CD8-positive, alpha-beta memory T cell (primary cell): Measurements from ENCODE around the gene CALCOCO1. TPM values are rescaled to one million over a fixed set of nuclear protein-coding genes. Genes with fewer than 3 reads are reported as not detected.

Experiments used
- CTCF ChIA-PET: fragments of 350-600 bp; sonication (Branson Sonifier 250); formaldehyde crosslinking; loops from one replicate; lab custom pipeline; 2021; ENCODE audit warnings: antibody characterized with exemption; lab: Charles Lee
- POLR2A ChIA-PET: fragments of 350-600 bp; sonication (Branson Sonifier 250); formaldehyde crosslinking; loops from one replicate; lab custom pipeline; 2021; ENCODE audit warnings: antibody characterized with exemption; lab: Charles Lee
- DNase-seq, 5 donors: peaks; one replicate each; pipeline versions ENCODE4 v3.0.0 to v3.0.0-alpha.2; 2020 to 2022; ENCODE audit warnings: mixed read lengths in 1 of 5
- H3K27ac ChIP-seq: one replicate; pipeline ENCODE4 v1.7.0; 2013; ENCODE audit warnings: low read depth, mild to moderate bottlenecking, low read length, moderate library complexity
- H3K27me3 ChIP-seq: 2 replicates; pipeline ENCODE4 v1.7.0; 2013; ENCODE audit warnings: low read length, mild to moderate bottlenecking; ENCODE audit not compliant: insufficient read depth, poor library complexity, severe bottlenecking
- H3K36me3 ChIP-seq: 2 replicates; pipeline ENCODE4 v1.7.0; 2013; ENCODE audit warnings: mild to moderate bottlenecking, low read length, moderate library complexity; ENCODE audit not compliant: insufficient read depth
- H3K4me1 ChIP-seq: 2 replicates; pipeline ENCODE4 v1.7.0; 2013; ENCODE audit warnings: mild to moderate bottlenecking, low read length, moderate library complexity; ENCODE audit not compliant: insufficient read depth
- H3K4me3 ChIP-seq: 2 replicates; pipeline ENCODE4 v1.7.0; 2013; ENCODE audit warnings: mild to moderate bottlenecking, low read length
- H3K9me3 ChIP-seq: 2 replicates; pipeline ENCODE4 v1.7.0; 2013; ENCODE audit warnings: mild to moderate bottlenecking, low read length
- H3K27ac Mint-ChIP-seq, 8 donors: one replicate each; pipeline ENCODE4 v1.8.0; 2020 to 2021; ENCODE audit warnings: mixed read lengths in 8 of 8, mild to moderate bottlenecking in 6 of 8, inconsistent platforms in 3 of 8, moderate library complexity in 3 of 8
- H3K27me3 Mint-ChIP-seq, 2 donors: one replicate each; pipeline ENCODE4 v1.8.0; 2020 to 2021; ENCODE audit warnings: mixed read lengths in 2 of 2, mild to moderate bottlenecking in 1 of 2, moderate library complexity in 1 of 2
- H3K36me3 Mint-ChIP-seq, 3 donors: one replicate each; pipeline ENCODE4 v1.8.0; 2020 to 2021; ENCODE audit warnings: mixed read lengths in 3 of 3, inconsistent platforms in 1 of 3, mild to moderate bottlenecking in 1 of 3
- H3K4me1 Mint-ChIP-seq, 3 donors: one replicate each; pipeline ENCODE4 v1.8.0; 2020 to 2021; ENCODE audit warnings: mixed read lengths in 3 of 3, inconsistent platforms in 1 of 3, mild to moderate bottlenecking in 1 of 3
- H3K4me3 Mint-ChIP-seq, 7 donors: one replicate each; pipeline ENCODE4 v1.8.0; 2020 to 2021; ENCODE audit warnings: mixed read lengths in 7 of 7, mild to moderate bottlenecking in 6 of 7, moderate library complexity in 4 of 7, inconsistent platforms in 2 of 7
- H3K9me3 Mint-ChIP-seq, 5 donors: one replicate each; pipeline ENCODE4 v1.8.0; 2020 to 2022; ENCODE audit warnings: mixed read lengths in 5 of 5, mild to moderate bottlenecking in 3 of 5, moderate library complexity in 2 of 5, inconsistent platforms in 1 of 5
- polyA plus RNA-seq: library from polyadenylated mRNA; unstranded; fragments of 300-500 nt; fragmentation: Illumina TruSeq; gene quantifications from one replicate; pipeline ENCODE4 v1.2.3, GENCODE V29; 2021
- total RNA-seq, 2 experiments: library from RNA; stranded (reverse); gene quantifications; one replicate each; pipeline ENCODE4 v1.2.3, GENCODE V29; 2021

The CALCOCO1 gene
- total and polyA plus RNA-seq, 3 experiments from 2014 or later: 29.5 to 73.9 (median 31.4) TPM

- no peaks in the 10 kb centered on the region for H3K36me3 ChIP-seq
- H3K9me3 Mint-ChIP-seq: no peaks in the 10 kb centered on the region
- peaks cover 8 to 19% (median 15%) of the 10 kb centered on the region in 3 donors for H3K4me1 Mint-ChIP-seq
- ChIA-PET POLR2A (interaction anchor here (1.1 to 2.4 kb wide), 2 partner anchors 9 to 10 kb away, joined by 3 to 8 read pairs; partner anchors contain the start of gene CALCOCO1), CTCF (interaction anchor here (0.6 to 18.1 kb wide), 7 partner anchors 5 to 47 kb away, joined by 3 to 269 read pairs (median 5); partner anchors contain the start of gene CALCOCO1)
- no peak for DNase-seq
- peak overlapping the region in 2 of 8 donors; percentile 13 to 51 for H3K27ac Mint-ChIP-seq
- peaks cover 37 to 53% of the 10 kb centered on the region in 2 donors for H3K27me3 Mint-ChIP-seq
- peak overlapping the region in 6 of 7 donors; percentile 56 to 81 (median 68) for H3K4me3 Mint-ChIP-seq
- no peaks in the 10 kb centered on the region for H3K36me3 Mint-ChIP-seq
- H3K4me3 ChIP-seq: peak overlapping the region; percentile 55
- H3K4me1 ChIP-seq: peaks cover 23% of the 10 kb centered on the region
- H3K27ac ChIP-seq: no peak overlapping the region
- no peaks in the 10 kb centered on the region for H3K9me3 ChIP-seq
- H3K27me3 ChIP-seq: peaks cover 50% of the 10 kb centered on the region
These were observed 10.7 kb upstream of the CALCOCO1 start for GRCh38 chr12:53737951-53738405.

- H3K9me3 Mint-ChIP-seq: no peaks in the 10 kb centered on the region
- POLR2A ChIA-PET: interaction anchor here (1.1 to 2.4 kb wide), 2 partner anchors 9 to 10 kb away, joined by 3 to 8 read pairs; partner anchors contain the start of gene CALCOCO1
- H3K27me3 ChIP-seq: peaks cover 42% of the 10 kb centered on the region
- no peak overlapping the region for H3K4me3 ChIP-seq
- DNase-seq: no peak
- H3K4me1 ChIP-seq: peaks cover 23% of the 10 kb centered on the region
- peaks cover 8 to 19% (median 15%) of the 10 kb centered on the region in 3 donors for H3K4me1 Mint-ChIP-seq
- CTCF ChIA-PET: interaction anchor here (0.6 to 18.1 kb wide), 4 partner anchors 6 to 46 kb away, joined by 3 to 269 read pairs (median 120); no protein-coding TSS in a partner anchor
- H3K27me3 Mint-ChIP-seq: peaks cover 37 to 48% of the 10 kb centered on the region in 2 donors
- no peak overlapping the region for H3K27ac ChIP-seq
- H3K9me3 ChIP-seq: no peaks in the 10 kb centered on the region
- H3K4me3 Mint-ChIP-seq: peak overlapping the region in 1 of 7 donors; percentile 69
- no peaks in the 10 kb centered on the region for H3K36me3 ChIP-seq
- H3K36me3 Mint-ChIP-seq: no peaks in the 10 kb centered on the region
- no peak overlapping the region for H3K27ac Mint-ChIP-seq
These were observed 10.0 kb upstream of the CALCOCO1 start for GRCh38 chr12:53737093-53737808.

DNA sequence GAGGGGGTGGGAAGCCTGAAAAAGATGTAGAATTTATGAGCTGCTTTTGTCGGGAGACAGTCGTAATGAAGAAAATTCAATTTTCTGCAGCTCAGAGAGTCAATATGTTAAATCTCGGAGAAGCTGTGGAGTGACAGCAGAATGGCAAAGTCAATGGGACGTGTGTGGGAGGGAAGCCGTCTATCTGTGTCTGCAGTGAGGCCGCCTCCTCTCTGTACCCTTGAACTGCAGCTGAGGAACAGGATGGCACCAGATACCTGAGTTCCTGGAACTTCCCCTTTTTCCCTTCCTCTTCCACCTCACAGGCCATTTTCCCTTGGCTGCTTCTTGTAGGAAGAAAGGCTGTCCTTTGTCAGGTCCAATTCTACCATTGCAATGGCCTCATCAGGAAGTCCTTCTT is 9.3 kb upstream of the CALCOCO1 start:
- peaks cover 23% of the 10 kb centered on the region for H3K4me1 ChIP-seq
- Mint-ChIP-seq H3K4me3 (no peak overlapping the region), H3K27ac (no peak overlapping the region), H3K9me3 (no peaks in the 10 kb centered on the region), H3K36me3 (no peaks in the 10 kb centered on the region), H3K4me1 (peaks cover 8 to 19% (median 15%) of the 10 kb centered on the region in 3 donors), H3K27me3 (peaks cover 36 to 48% of the 10 kb centered on the region in 2 donors)
- no peak for DNase-seq
- POLR2A ChIA-PET: interaction anchor here (1.1 kb wide), 1 partner anchor 10 kb away, joined by 3 read pairs; no protein-coding TSS in a partner anchor
- peaks cover 39% of the 10 kb centered on the region for H3K27me3 ChIP-seq
- H3K27ac ChIP-seq: no peak overlapping the region
- no peaks in the 10 kb centered on the region for H3K9me3 ChIP-seq
- no peak overlapping the region for H3K4me3 ChIP-seq
- H3K36me3 ChIP-seq: no peaks in the 10 kb centered on the region
- CTCF ChIA-PET: interaction anchor here (1.4 to 18.1 kb wide), 3 partner anchors 7 to 46 kb away, joined by 3 to 269 read pairs (median 238); no protein-coding TSS in a partner anchor

- ChIA-PET POLR2A (no interaction called here), CTCF (interaction anchor here (0.9 to 18.1 kb wide), 3 partner anchors 8 to 29 kb away, joined by 3 to 269 read pairs (median 238); no protein-coding TSS in a partner anchor)
- Mint-ChIP-seq H3K4me1 (peaks cover 8 to 19% (median 15%) of the 10 kb centered on the region in 3 donors), H3K4me3 (no peak overlapping the region), H3K36me3 (no peaks in the 10 kb centered on the region), H3K9me3 (no peaks in the 10 kb centered on the region), H3K27ac (no peak overlapping the region), H3K27me3 (peaks cover 37 to 52% of the 10 kb centered on the region in 2 donors)
- Histone ChIP-seq H3K9me3 (no peaks in the 10 kb centered on the region), H3K4me3 (no peak overlapping the region), H3K27ac (no peak overlapping the region), H3K4me1 (peaks cover 22% of the 10 kb centered on the region), H3K36me3 (no peaks in the 10 kb centered on the region), H3K27me3 (peaks cover 32% of the 10 kb centered on the region)
- no peak for DNase-seq
These were observed 8.3 kb upstream of the CALCOCO1 start for GRCh38 chr12:53735556-53735955.

DNA sequence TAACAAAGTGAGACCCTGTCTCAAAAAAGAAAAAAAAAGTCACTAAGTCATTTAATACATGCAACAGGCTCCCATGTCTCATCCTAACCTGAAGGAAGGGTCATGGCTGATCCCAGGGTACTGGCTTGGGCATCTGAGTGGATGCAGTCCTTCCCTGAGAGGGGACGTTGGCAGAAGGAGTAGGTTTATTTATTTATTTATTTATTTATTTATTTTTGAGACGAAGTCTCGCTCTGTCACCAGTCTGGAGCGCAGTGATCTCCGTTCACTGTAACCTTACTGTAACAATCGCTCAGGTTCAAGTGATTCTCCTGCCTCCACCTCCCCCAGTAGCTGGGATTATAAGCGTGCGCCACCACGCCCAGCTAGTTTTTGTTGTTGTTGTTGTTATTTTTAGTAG is 7.2 kb upstream of the CALCOCO1 start:
- Mint-ChIP-seq H3K4me1 (peaks cover 8 to 16% (median 12%) of the 10 kb centered on the region in 3 donors), H3K9me3 (no peaks in the 10 kb centered on the region), H3K4me3 (no peak overlapping the region), H3K27ac (no peak overlapping the region), H3K36me3 (no peaks in the 10 kb centered on the region), H3K27me3 (peaks cover 33 to 49% of the 10 kb centered on the region in 2 donors)
- Histone ChIP-seq H3K27ac (no peak overlapping the region), H3K27me3 (peaks cover 23% of the 10 kb centered on the region), H3K36me3 (no peaks in the 10 kb centered on the region), H3K9me3 (no peaks in the 10 kb centered on the region), H3K4me3 (no peak overlapping the region), H3K4me1 (peaks cover 14% of the 10 kb centered on the region)
- CTCF ChIA-PET: interaction anchor here (16.3 to 18.1 kb wide), 2 partner anchors 9 to 28 kb away, joined by 238 to 269 read pairs; no protein-coding TSS in a partner anchor
- POLR2A ChIA-PET: no interaction called here
- no peak for DNase-seq

GRCh38 chr12:53733807-53734200 is 6.6 kb upstream of the CALCOCO1 start:
- H3K27me3 Mint-ChIP-seq: peaks cover 28 to 44% of the 10 kb centered on the region in 2 donors
- peak overlapping the region in 1 of 8 donors; percentile 66 for H3K27ac Mint-ChIP-seq
- peaks cover 16% of the 10 kb centered on the region for H3K27me3 ChIP-seq
- H3K4me1 Mint-ChIP-seq: peaks cover 6 to 11% (median 8%) of the 10 kb centered on the region in 3 donors
- H3K36me3 Mint-ChIP-seq: no peaks in the 10 kb centered on the region
- H3K4me3 Mint-ChIP-seq: no peak overlapping the region
- ChIA-PET CTCF (interaction anchor here (16.3 to 18.1 kb wide), 2 partner anchors 9 to 28 kb away, joined by 238 to 269 read pairs; no protein-coding TSS in a partner anchor), POLR2A (no interaction called here)
- H3K27ac ChIP-seq: no peak overlapping the region
- H3K4me1 ChIP-seq: peaks cover 7% of the 10 kb centered on the region
- DNase-seq: no peak
- no peaks in the 10 kb centered on the region for H3K9me3 Mint-ChIP-seq
- H3K4me3 ChIP-seq: no peak overlapping the region
- no peaks in the 10 kb centered on the region for H3K36me3 ChIP-seq
- H3K9me3 ChIP-seq: no peaks in the 10 kb centered on the region

- peaks cover 26 to 41% of the 10 kb centered on the region in 2 donors for H3K27me3 Mint-ChIP-seq
- peaks cover 2% of the 10 kb centered on the region for H3K4me1 ChIP-seq
- H3K27ac Mint-ChIP-seq: no peak overlapping the region
- no peaks in the 10 kb centered on the region for H3K9me3 Mint-ChIP-seq
- peaks cover 4 to 15% (median 12%) of the 10 kb centered on the region in 3 donors for H3K4me1 Mint-ChIP-seq
- CTCF ChIA-PET: interaction anchor here (16.3 to 18.1 kb wide), 2 partner anchors 10 to 27 kb away, joined by 238 to 269 read pairs; no protein-coding TSS in a partner anchor
- peaks cover 11% of the 10 kb centered on the region for H3K27me3 ChIP-seq
- no peak overlapping the region for H3K4me3 ChIP-seq
- H3K36me3 Mint-ChIP-seq: no peaks in the 10 kb centered on the region
- no peaks in the 10 kb centered on the region for H3K36me3 ChIP-seq
- no peak for DNase-seq
- no peaks in the 10 kb centered on the region for H3K9me3 ChIP-seq
- H3K4me3 Mint-ChIP-seq: no peak overlapping the region
- POLR2A ChIA-PET: no interaction called here
- no peak overlapping the region for H3K27ac ChIP-seq
These were observed 6.0 kb upstream of the CALCOCO1 start for GRCh38 chr12:53733051-53733806.
